ENCODE results near the gene ATXN10.

ATXN10 gene

GRCh38 chr22:45863981-45864751 is 192.5 kb downstream of the ATXN10 start:
- peaks cover 11% of the 10 kb centered on the region for H3K4me1 ChIP-seq (ENCODE audit: insufficient read depth, low read length, severe bottlenecking)
- H3K27me3 ChIP-seq (ENCODE audit: insufficient read depth, low read length) = no peaks in the 10 kb centered on the region
- H3K9ac ChIP-seq (ENCODE audit: low read length) = no peak overlapping the region
- TF ChIP-seq EZH2 (IDR thresholded peaks at IDR 0.05; ENCODE audit: borderline replicate concordance, low read length) = no peak
- peak; percentile 89 for TF ChIP-seq CTCF (IDR thresholded peaks at IDR 0.05; ENCODE audit: low read length)
- H3K9me2 ChIP-seq (ENCODE audit: low read depth, low read length) = no peaks in the 10 kb centered on the region
- H3K9me3 ChIP-seq (ENCODE audit: low read length) = no peaks in the 10 kb centered on the region
- no peak overlapping the region for H3K4me3 ChIP-seq (ENCODE audit: low read depth, low read length, poor library complexity, severe bottlenecking)
- H3K27ac ChIP-seq (ENCODE audit: low read depth, low read length, poor library complexity, severe bottlenecking) = no peak overlapping the region
- H4K20me1 ChIP-seq (ENCODE audit: insufficient read depth, low read length) = no peaks in the 10 kb centered on the region
- H2AFZ ChIP-seq (ENCODE audit: low read length) = no peak overlapping the region
- H3K36me3 ChIP-seq (ENCODE audit: insufficient read depth, low read length) = no peaks in the 10 kb centered on the region; the same call in 1 of the 2 replicates
- H3K79me2 ChIP-seq (ENCODE audit: insufficient read depth, low read length) = no peaks in the 10 kb centered on the region
- H3K4me2 ChIP-seq (ENCODE audit: low read length) = no peak overlapping the region
- no peaks in the 10 kb centered on the region for H3F3A ChIP-seq (ENCODE audit: insufficient read depth, low read length)

- Histone ChIP-seq H4K20me1 (ENCODE audit: insufficient read depth, low read length) (no peaks in the 10 kb centered on the region), H3K36me3 (ENCODE audit: insufficient read depth, low read length) (no peaks in the 10 kb centered on the region; the same call in 1 of the 2 replicates), H3K27ac (ENCODE audit: low read depth, low read length, poor library complexity, severe bottlenecking) (no peak overlapping the region), H3K4me2 (ENCODE audit: low read length) (no peak overlapping the region), H2AFZ (ENCODE audit: low read length) (no peak overlapping the region), H3K27me3 (ENCODE audit: insufficient read depth, low read length) (no peaks in the 10 kb centered on the region), H3K4me1 (ENCODE audit: insufficient read depth, low read length, severe bottlenecking) (peaks cover 11% of the 10 kb centered on the region), H3F3A (ENCODE audit: insufficient read depth, low read length) (no peaks in the 10 kb centered on the region), H3K9me3 (ENCODE audit: low read length) (no peaks in the 10 kb centered on the region), H3K9me2 (ENCODE audit: low read depth, low read length) (no peaks in the 10 kb centered on the region), H3K4me3 (ENCODE audit: low read depth, low read length, poor library complexity, severe bottlenecking) (no peak overlapping the region), H3K9ac (ENCODE audit: low read length) (no peak overlapping the region), H3K79me2 (ENCODE audit: insufficient read depth, low read length) (no peaks in the 10 kb centered on the region)
- TF ChIP-seq CTCF (IDR thresholded peaks at IDR 0.05; ENCODE audit: low read length) = no peak
- TF ChIP-seq EZH2 (IDR thresholded peaks at IDR 0.05; ENCODE audit: borderline replicate concordance, low read length) = no peak
Measured at GRCh38 chr22:45864959-45865476, 193.4 kb downstream of the ATXN10 start.

- H3K9me2 ChIP-seq (ENCODE audit: low read depth, low read length) = no peaks in the 10 kb centered on the region
- H3K4me2 ChIP-seq (ENCODE audit: low read length) = no peak overlapping the region
- H2AFZ ChIP-seq (ENCODE audit: low read length) = no peak overlapping the region
- TF ChIP-seq EZH2 (IDR thresholded peaks at IDR 0.05; ENCODE audit: borderline replicate concordance, low read length) (no peak), CTCF (IDR thresholded peaks at IDR 0.05; ENCODE audit: low read length) (no peak)
- H3K9ac ChIP-seq (ENCODE audit: low read length) = no peak overlapping the region
- H3K27me3 ChIP-seq (ENCODE audit: insufficient read depth, low read length) = no peaks in the 10 kb centered on the region
- H3F3A ChIP-seq (ENCODE audit: insufficient read depth, low read length) = no peaks in the 10 kb centered on the region
- H3K4me3 ChIP-seq (ENCODE audit: low read depth, low read length, poor library complexity, severe bottlenecking) = no peak overlapping the region
- peaks cover 11% of the 10 kb centered on the region for H3K4me1 ChIP-seq (ENCODE audit: insufficient read depth, low read length, severe bottlenecking)
- no peaks in the 10 kb centered on the region for H4K20me1 ChIP-seq (ENCODE audit: insufficient read depth, low read length)
- H3K9me3 ChIP-seq (ENCODE audit: low read length) = no peaks in the 10 kb centered on the region
- H3K79me2 ChIP-seq (ENCODE audit: insufficient read depth, low read length) = no peaks in the 10 kb centered on the region
- H3K36me3 ChIP-seq (ENCODE audit: insufficient read depth, low read length) = no peaks in the 10 kb centered on the region; the same call in 1 of the 2 replicates
- H3K27ac ChIP-seq (ENCODE audit: low read depth, low read length, poor library complexity, severe bottlenecking) = no peak overlapping the region
Measured at GRCh38 chr22:45865561-45866125, 194.0 kb downstream of the ATXN10 start.

All from OCI-LY1 (cell line).